Kidney tubule cell (primary cell): ENCODE measurements around the gene CDC42BPG.

Experiments
- DNase-seq: peaks from one replicate; pipeline ENCODE4 v3.0.0-alpha.2; 2018; ENCODE audit warnings: low spot score

The CDC42BPG gene

GRCh38 chr11:64864473-64865285 is 20.2 kb upstream of the CDC42BPG start:
- DNase-seq: peak; percentile 56

DNA sequence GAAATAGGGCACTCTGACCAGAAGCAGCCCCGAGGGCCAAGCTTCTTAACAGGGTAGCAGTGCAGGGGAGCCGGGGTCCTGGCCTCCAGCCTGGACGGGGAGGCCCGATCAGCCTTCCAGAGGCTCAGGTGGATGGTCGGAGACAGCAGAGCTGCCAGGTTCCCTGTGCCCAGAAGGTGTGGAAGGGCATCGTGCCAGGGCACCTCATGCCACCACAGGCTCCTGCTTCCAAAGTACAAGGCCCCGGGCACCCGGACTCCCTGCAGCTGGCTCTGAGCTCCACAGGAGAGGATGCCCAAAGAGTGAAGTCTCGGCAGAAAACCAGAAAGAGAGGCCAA is 19.7 kb upstream of the CDC42BPG start:
- DNase-seq: no peak

- DNase-seq: no peak
These were observed 19.1 kb upstream of the CDC42BPG start for GRCh38 chr11:64863391-64864060.

GRCh38 chr11:64862987-64863390 is 18.5 kb upstream of the CDC42BPG start:
- DNase-seq: no peak

DNA sequence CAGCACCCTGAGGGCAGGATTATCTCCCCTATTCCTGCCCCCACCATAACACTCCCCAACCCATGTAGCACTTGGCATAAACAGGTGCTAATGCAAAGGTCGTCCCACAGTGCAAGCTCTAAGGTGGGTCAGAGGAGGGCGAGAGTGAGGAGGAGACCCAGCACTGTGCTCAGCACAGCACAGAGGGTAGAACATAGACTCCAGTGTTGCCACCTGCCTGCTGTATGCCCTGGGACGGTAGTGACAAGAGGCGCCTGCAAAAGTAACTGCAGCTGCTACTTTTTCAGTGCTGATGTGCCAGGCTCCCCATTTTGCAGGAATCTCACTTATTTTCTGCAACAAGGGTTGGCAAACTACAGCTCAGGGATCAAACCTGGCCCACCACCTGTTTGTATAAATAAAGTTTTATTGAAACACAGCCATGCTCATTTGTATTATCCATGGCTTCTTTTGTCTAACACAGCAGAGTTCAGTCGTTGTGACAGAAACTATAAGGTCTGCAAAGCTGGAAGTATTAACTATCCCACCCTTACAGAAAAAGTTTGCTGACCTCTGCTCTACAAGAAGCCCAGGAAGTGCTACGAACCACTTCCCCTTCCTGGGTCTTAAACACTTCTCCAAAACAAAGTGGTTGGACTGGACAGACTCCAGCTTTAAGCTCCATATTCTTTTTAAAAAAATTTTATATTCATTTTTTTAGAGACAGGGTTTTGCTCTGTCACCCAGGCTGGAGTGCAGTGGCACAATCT is 16.9 kb upstream of the CDC42BPG start:
- no peak for DNase-seq

- no peak for DNase-seq
These were observed 15.3 kb upstream of the CDC42BPG start for GRCh38 chr11:64859542-64860414.

DNA sequence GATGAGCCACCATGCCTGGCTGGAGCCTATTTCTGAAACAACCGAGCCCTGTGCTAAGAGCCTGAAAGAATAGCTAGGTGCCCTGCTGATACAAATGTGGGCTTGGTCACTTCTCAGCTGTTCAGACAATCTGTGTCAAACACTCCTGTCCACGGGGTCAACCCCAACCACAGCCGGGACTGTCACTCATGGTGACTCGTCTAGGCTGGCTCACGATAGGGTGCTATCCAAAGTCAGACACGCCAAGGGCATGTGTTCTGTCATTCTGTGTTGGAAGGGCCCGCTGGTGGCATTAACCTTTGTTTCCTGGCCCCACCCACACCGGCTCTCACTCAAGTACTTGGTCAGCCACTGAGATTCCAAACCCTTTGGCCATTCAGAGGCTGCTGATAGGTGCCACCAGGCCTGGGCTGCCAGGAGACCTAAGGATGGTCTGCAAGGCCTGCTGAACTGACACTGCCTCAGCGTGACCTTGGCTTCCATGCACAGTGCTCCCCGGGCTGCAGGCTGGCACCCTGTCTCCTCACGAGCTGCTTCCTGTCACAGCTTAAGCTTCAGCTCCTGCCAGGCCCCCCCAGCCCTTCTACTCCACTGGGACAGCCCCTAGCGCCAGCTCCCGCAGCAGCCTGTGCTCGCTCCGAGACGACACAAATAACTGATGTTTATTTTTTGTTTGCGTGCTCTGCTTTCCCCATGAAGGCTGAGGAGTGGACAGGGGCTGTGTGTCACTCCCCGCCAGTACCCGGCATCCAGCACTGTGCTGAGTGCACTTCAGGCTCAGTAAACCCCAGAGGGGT is 14.2 kb upstream of the CDC42BPG start:
- DNase-seq: peak; percentile 45

- no peak for DNase-seq
These were observed 13.0 kb upstream of the CDC42BPG start for GRCh38 chr11:64857485-64857884.

DNA sequence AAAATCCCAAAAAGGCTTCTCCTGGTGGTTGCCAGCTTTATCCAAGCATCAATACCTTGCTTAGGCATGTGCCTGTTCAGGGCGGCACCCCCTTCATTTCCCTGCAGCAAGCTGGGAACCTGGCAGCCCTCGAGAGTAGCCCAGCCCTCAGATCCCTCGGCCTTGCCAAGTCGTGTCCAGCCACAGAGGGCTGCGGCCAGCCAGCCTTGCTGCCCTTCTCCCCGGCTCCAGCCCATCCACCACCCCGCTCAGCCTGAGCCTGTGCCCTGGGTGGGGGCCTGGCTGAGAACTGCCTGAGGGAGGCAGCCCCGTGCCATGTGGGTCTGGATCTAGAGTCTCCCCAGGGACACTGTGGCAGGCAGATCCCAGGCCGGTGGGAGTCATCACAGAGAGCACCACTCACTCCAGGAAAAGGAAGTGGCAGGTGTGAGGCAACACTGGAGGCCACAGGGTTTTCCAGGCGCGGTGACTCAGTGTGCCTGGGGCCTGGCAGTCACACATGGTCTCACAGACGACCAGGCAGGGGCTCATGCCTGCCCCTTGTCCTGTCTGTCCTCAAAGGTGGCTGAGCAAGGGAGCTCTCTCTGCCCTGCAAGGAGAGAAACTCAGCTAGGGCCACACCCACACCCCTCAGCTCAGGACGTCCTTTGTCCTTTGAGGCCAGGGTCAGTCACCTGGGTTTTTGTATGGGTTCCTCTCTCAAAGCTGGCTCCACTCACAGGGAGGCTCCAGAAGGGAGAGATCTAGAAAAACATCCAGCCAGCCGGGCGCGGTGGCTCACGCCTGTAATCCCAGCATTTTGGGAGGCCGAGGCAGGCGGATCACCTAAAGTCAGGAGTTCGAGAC is 12.2 kb upstream of the CDC42BPG start:
- DNase-seq: peak; percentile 97

- DNase-seq: peak; percentile 47
These were observed 11.3 kb upstream of the CDC42BPG start for GRCh38 chr11:64855596-64856304.

DNA sequence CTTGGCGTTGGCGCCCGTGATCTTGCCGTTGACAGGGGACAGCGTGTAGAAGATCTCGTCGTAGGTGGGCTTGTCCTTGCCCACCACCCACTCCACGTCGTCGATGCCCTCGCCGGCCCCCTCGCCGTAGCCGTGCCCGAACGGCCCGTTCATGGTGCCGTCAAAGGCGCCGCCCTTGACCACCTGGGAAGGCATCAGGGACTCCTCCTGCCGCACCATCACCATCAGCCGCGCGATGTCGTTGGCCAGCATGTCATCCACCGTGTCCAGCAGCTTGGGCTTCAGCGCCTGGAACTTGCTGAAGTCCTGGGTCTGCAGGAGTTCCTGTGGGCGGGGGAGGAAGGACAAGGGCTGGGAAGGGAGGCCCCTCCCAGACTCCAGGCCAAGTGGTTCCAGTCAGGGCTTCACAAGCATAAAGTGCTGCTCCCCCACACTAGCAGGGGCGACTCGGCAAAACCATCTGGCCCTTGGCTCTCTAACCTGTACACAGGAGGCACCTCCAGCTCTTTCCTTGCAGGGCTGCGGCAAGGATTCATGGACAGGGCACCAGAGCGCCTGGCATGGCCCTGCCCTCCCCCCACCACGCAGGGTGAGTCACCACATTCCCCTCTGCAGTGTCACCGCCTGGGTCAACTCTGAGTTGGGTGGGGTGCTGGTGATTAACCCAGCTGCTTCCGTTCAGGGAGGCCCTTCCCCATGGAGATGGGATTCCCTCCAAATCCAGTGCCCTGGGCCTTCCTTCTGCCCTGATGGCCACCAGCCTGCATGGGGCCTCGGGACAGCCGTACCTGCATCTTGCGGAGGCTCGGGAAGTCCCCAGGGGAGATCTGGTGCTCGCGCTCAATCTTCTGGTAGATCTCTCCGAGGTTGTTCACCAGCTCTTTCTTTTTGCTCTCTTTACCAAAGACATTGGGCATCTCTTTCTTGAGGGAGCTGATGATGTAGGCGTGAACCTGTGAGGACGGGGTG is 10.4 kb upstream of the CDC42BPG start:
- DNase-seq: peak; percentile 96

- no peak for DNase-seq
These were observed 9.7 kb upstream of the CDC42BPG start for GRCh38 chr11:64854157-64854533.

DNA sequence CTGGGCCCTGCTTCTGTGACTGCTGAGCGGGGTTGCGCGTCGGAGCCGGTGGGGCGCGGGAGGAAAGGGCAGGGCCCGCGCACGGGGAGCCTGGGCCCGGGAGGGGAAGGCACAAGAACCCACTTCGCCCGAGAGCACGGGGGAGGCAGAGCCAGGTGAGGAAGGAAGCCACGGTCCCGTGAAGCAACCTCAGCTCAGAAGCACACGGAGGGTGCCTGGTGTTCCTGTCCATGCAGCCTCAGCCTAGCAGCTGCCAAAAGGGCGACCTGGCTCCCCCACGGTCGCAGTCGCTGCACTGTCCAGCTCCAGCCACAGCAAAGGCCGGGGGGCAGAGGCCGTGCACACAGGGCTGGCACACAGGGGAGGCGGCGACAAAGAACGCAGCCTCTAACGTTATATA is 9.3 kb upstream of the CDC42BPG start:
- no peak for DNase-seq

- DNase-seq: no peak
These were observed 8.5 kb upstream of the CDC42BPG start for GRCh38 chr11:64852804-64853509.

DNA sequence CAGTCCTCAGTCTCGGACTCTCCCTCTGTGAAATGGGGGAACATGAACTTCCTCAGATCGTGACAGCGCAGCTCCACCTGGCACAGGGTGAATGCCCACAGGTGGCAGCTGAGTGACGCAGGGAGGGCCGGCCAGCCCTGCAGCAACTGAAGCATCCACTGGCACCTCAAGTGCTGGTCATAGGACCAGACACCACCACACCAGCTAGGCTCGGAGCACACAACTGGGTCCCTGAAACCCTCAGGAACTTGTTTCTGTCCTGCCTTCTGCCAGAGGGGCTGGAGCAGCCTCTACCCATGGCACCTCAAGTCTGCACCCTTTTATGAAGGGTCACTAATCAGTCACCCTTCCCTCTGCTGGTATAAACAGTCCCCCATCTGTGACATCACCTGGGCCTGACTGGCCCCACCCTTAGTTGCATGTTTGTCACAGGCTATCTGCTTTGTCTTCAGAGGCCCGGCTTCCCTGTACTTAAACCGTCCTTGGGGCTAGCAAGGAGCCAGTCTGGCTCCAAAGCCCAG is 7.4 kb upstream of the CDC42BPG start:
- DNase-seq: no peak

- DNase-seq: no peak
These were observed 6.6 kb upstream of the CDC42BPG start for GRCh38 chr11:64850979-64851567.
